Stimulated activated CD8-positive, alpha-beta memory T cell treated with anti-CD3 and anti-CD28 coated beads, Interleukin-15, amount 100 ng/mL, for 24 hours (primary cell): ENCODE results near the gene HDAC10.

Experiments
- DNase-seq: peaks from one replicate; pipeline ENCODE4 v3.0.0-alpha.2; 2020; ENCODE audit warnings: low read depth

Gene HDAC10

GRCh38 chr22:50200461-50201190, 50.4 kb downstream of the HDAC10 start, which contains the start of gene SELENOO:
Gene SELENOO (plus strand): TSS chr22:50201011. CDS start chr22:50201037, 26 bp downstream.
- peak; percentile 85 for DNase-seq

GRCh38 chr22:50199829-50200460, 51.1 kb downstream of the HDAC10 start:
- DNase-seq: no peak

- DNase-seq: no peak
These were observed 51.8 kb downstream of the HDAC10 start for GRCh38 chr22:50199251-50199721.

GRCh38 chr22:50198624-50199017, 52.4 kb downstream of the HDAC10 start:
- DNase-seq: no peak

DNA sequence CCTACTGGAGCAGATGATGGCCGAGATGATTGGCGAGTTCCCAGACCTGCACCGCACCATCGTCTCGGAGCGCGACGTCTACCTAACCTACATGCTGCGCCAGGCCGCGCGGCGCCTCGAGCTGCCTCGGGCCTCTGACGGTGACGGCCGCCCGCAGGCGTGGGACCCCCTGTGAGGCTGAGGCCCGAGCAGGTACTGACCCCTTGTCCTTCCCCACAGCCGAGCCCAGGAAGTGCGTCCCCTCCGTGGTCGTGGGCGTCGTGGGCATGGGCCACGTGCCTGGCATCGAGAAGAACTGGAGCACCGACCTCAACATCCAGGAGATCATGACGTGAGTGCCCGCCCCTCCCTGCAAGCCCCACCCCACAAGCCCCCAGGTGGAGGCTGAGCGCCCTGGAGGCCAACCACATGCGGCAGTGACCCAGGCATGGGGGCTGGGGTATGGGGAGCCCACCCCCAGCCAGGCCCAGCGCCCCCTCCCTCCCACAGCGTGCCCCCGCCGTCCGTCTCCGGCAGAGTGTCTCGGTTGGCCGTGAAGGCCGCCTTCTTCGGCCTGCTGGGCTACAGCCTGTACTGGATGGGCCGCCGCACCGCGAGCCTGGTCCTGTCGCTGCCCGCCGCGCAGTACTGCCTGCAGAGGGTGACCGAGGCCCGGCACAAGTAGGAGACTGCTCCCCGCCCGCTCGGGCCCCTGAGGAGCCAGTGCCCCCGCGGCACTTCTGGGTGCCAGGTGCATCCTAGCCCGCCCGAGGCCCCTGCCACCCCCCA, 53.0 kb downstream of the HDAC10 start:
- no peak for DNase-seq

DNA sequence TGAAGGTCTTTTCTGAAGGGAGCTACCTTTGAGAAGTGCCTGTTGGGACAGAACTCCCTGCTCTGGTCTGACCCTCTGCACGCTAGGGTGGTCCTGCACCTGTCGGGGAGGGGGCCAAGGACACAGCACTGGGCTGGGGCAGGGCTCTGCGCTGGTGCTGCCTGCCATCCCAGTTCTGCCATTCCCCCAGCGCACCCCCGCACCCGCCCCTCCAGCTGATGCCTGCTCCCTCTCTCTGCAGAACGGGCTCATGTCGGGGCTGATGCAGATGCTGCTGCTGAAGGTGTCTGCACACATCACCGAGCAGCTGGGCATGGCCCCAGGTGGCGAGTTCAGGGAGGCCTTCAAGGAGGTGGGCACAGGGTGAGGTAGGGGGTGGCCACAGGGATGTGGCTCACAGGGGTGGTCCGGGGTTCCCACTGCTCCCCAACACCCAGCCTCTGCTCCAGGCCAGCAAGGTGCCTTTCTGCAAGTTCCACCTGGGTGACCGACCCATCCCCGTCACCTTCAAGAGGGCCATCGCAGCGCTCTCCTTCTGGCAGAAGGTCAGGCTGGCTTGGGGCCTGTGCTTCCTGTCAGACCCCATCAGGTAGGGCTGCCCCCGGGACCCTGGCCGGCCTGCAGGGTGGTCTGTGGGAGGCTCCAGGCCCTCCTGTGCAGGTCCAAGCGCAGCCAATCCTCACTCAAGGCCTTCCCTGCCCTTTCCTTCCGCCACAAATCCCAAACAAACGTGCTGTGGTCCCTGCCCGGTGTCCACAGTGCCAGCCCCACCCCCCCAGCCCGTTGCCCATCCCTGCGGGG, 53.9 kb downstream of the HDAC10 start:
- no peak for DNase-seq

- no peak for DNase-seq
These were observed 54.8 kb downstream of the HDAC10 start for GRCh38 chr22:50196256-50196655.
